Adipose tissue (tissue), 3 donors: ENCODE measurements around the gene CIDEB. TPM values are rescaled to one million over a fixed set of nuclear protein-coding genes. Genes with fewer than 3 reads are reported as not detected.

Source experiments
- H3K27ac ChIP-seq: one replicate; pipeline ENCODE4 v1.5.1; 2013; ENCODE audit warnings: low read depth, low read length
- WGBS, 3 donors: extraction: QIAGEN DNeasy Blood & Tissue Kit; methylation state at CpG; one replicate each; pipeline ENCODE4 v1.1.7; 2013; 5-methylcytosine and 5-hydroxymethylcytosine counted together
- polyA plus RNA-seq, 3 donors: library from polyadenylated mRNA; stranded (reverse); fragments of 200-250 nt; gene quantifications; one replicate each; pipeline ENCODE4 v1.2.3, GENCODE V29; 2013
- donor health status: healthy with polysubstance abuse.
- donor health status: Bipolar disorder and iron deficiency.
- donor health status: healthy.

Gene CIDEB
- polyA plus RNA-seq, 3 donors: 10.3 to 18.0 (median 10.6) TPM

DNA sequence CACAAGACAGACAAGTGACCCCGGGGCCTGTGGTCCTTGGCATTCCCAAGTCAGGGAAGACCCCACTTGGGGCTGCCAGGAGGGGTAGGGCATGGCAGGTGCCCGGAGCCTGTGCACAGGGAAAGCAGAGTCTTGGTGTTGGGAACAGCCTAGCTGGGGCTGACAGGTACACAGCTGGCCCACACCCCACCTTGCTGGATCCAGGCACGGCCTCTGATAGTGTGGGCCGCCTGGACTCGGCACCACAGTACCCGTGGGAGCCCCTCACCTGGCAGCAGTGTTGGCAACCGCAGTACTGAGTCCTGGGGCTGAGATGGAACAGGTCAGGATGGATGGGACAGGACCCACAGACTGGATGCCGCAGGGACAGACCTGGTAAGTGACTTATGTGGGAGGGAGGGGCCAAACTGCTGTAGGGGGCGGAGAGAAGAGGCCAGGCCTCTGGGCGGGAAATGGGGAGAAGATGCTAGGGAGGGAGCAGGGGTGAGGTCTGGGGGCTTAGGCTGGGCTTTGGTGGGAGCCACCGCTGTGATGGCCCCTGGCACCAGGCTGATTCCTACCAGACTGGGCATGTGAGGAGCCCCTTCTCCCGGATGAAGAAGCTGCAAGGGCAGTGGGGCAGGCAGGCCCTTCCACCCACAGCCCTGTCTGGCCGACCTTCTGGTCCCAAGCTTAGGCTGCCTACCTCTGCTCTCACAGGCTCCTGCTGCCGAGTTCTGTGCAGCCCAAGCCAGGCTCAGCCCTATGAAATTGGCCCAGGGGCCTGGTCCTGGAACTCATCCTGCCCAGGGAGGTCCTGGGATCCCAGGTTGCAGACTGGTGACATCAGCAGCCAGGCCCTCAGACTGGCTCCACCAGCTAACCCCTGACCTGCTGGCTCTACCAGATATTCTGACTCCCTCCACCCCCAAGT is 44.7 kb downstream of the CIDEB start, which contains the start of gene TGM1:
Gene TGM1, minus strand, starts transcription at position 357 of the 913 bp plus-strand sequence. CDS start 825 bp downstream, outside the sequence.
- WGBS, 3 donors: 75 to 80% (median 80%) methylated on average over 14 of the region's 14 CpGs

DNA sequence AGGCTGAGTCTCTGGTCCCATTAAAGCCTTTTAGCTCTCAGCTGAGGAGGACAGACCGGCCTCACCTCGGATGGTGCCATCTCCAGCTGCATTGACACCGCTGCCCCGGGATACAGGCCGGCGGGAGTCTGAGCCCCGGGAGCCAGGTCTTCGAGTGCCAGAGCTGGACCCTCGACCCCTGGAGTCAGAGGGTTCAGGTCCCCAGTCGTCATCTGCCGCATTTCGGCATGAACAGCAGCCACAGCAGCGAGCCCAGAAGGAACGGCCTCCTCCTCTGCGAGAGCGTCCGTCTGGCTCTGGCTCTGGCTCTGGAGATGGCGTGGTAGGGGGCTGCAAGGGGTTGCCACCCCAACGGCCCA is 45.8 kb downstream of the CIDEB start:
- H3K27ac ChIP-seq: no peak overlapping the region
- 91 to 93% (median 91%) methylated on average over 19 of the region's 19 CpGs for WGBS, 3 donors

More for the DNA sequence above, 44.7 kb downstream of the CIDEB start, which contains the start of gene TGM1:
- no peak within 1 kb of the TSS for H3K27ac ChIP-seq

DNA sequence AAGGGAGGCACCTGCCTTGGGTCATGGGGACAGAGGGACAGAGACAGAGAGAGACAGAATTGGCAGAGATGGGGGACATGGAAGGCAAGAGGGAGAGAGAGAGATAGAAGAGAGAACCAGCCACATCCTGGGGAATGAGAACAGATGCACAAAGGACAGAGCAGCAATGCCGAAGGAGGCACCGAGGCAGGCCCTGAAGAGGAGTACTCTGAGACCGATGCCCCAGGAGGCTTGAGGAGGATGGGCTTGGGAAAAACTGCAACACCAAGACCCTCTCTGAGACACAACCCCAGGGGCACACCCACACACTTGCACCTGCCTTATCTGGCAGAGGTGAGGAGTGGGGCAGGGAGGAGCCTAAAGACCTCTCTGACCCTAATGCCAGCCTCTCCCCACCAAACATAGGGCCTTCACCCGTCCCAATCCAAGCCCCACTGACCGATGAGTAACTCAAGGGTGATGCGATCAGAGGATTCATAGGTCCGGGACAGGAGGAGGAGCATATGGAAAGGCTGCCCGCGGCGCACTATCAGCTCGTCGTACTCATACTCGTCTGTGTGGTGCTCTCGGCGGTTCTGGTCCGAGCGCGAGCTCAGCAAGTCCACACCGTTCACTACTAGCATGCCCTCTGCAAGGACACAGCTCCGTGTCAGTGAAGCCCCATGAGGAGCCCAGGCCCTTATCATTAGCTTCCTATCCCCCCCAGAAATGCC is 46.4 kb downstream of the CIDEB start:
- WGBS, 3 donors: 85 to 92% (median 89%) methylated on average over 20 of the region's 20 CpGs

DNA sequence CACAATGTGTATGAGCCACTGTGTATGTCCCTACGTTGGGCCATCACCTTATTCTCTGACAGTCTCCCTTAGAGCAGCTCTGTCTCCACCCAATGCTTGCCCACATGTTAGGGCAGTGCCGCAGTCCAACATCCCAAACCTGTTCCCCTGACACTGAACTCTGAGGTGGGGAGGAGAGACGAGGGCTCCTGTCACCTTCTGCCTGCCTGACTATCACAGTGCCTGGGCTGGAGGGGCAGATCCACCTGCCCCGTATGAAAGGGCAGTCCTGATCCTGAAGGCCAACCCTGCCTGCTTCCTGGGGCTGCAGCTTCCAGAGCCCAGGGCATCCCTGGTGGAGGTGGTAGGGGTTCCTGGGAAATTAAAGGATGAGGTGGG is 47.0 kb downstream of the CIDEB start:
- 80 to 87% (median 85%) methylated on average over 4 of the region's 4 CpGs for WGBS, 3 donors
- H3K27ac ChIP-seq: no peak overlapping the region

More for the DNA sequence above, 46.4 kb downstream of the CIDEB start:
- no peak overlapping the region for H3K27ac ChIP-seq

DNA sequence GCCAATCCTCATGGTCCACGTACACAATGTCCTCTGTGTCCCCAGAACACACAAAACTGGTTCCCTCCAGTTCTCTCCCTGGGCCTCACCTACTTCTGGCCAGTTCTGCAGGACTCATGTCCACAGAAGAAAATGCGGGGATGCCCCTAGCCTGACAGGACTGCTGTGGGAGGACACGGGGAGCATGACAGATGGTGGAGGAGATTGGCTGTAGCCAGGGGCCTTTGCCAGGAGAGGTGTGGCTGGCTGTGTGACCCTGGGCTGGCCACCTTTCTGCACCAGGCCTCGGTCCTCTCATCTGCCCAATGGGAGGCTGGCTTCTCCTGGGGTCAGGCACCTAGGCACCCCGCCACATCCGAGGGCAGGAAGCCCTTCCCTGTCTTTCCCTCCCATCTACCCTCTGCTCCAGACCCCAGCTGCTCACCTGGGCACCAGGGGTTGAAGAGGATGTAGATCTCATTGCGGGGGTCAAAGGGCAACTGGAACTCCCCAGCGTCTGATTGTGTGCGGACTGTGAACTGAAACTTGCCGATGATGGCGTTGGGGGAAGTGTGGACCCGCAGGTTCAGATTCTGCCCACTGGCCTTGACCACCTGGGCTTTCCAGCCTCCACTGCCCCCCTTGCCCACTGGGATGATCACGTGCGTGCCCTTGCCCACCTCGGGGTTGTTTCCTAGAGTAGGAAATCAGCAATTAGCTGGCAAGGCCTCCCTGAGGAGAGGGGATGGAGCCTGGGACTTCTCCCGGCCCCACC is 47.6 kb downstream of the CIDEB start:
- WGBS, 3 donors: 77 to 84% (median 83%) methylated on average over 16 of the region's 16 CpGs
- no peak overlapping the region for H3K27ac ChIP-seq

DNA sequence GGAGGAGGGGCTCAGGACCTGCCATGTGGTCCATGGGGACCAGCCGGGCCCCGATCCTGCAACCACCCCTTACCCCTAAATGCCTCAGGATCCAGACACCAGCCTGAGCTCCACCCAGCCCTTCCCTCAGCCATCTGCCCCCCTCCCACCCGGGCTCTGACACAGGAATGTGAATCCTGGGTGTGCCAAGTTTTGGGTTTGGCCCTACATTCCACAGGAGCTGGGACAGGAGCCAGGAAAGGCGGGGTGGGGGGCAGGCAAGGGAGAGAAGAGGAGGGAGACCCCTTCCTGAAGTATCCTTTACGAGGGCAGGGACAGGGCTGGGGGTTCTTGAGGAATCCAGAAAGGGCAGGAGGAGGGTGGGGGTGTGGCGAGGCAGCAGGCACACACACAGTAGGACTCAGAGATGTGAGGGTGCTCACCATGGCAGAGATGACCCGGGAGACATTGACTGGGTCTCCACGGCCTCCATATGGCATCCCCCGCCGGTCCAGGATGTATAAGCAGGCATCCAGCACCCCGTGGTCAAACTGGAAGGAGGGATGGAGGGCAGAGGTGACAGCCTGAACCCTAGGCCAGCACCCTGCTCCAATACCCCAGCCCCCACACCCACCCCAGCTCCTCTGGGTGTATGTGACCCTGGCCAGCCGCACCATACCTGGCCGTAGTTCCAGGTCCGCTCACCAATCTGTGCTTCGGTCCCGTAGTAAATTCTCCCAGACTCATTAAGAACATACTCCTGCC is 48.3 kb downstream of the CIDEB start:
- H3K27ac ChIP-seq: no peak overlapping the region
- WGBS, 3 donors: 74 to 77% (median 77%) methylated on average over 16 of the region's 16 CpGs

DNA sequence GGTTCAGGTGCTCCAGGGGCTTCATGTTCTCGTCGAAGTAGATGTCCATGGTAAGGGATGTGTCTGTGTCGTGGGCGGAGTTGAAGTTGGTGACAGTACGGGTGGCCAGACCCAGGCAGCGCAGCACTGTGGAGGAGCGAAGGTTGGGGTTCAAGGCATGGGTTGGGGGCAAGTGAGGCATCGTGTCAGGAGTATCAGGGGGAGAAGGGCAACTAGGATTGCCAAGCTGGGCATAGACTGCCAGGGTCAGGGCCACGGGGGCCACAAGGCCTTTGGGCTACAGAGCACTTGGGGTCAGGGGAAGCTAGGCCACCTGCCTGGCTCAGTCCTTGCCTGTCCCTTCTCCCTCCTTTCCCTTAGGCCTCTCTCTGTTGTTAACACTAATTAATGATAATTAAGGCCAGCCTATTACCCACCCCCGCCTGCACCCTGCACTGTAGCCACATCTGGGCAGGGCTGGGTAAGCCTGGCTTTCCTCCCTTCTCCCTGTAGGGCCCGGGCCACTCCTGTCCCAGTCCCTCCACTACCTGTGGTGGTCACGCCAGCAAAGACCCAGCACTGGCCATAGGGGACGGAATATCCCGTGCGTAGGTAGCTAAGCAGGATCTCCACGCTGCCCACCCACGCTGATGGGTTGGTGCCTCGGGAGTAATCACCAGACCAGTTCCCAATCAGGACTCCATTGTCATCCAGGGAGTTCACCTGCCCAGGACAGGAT is 49.1 kb downstream of the CIDEB start:
- 83 to 88% (median 88%) methylated on average over 18 of the region's 18 CpGs for WGBS, 3 donors
- no peak overlapping the region for H3K27ac ChIP-seq

DNA sequence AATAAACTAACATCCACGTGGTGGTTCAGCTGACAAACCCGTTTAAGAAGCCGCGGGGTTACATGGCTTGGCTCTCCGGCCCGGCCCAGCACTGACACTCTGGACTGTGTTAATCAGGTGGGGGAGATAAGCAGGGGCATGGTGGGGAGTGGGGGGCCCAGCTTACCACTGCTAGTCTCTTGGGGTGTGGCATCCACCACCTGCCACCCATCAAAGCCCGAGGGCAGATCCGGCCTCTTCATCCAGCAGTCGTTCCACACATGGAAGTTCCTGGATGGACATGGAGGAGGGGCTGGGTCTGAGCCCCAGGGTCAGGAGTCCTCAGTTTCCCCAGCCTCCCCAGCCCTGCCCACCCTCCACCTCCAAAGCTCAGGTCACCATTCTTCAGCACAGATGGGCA is 49.7 kb downstream of the CIDEB start:
- H3K27ac ChIP-seq: no peak overlapping the region
- 77 to 83% (median 82%) methylated on average over 9 of the region's 9 CpGs for WGBS, 3 donors

DNA sequence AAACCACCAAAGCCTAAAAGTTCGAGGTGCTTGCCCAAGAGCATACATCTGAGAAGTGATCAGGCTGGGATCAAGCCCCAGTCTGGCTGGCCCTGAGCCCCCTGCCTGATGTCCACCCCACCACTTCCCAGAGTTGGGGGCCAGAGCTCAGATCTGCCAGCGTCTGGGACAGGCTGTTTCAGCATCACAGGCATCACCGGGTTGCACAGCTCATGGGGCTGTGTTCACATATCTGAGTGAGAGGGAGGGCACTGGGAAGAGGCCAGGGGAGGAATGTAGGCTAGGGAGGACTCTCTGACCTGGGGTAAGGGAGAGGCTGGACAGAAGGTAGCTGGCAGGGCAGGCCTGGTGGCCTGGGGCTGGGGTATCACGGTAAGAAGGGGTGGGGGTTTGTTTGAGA is 50.8 kb downstream of the CIDEB start:
- 67 to 76% (median 69%) methylated on average over 4 of the region's 4 CpGs for WGBS, 3 donors
- H3K27ac ChIP-seq: no peak overlapping the region

DNA sequence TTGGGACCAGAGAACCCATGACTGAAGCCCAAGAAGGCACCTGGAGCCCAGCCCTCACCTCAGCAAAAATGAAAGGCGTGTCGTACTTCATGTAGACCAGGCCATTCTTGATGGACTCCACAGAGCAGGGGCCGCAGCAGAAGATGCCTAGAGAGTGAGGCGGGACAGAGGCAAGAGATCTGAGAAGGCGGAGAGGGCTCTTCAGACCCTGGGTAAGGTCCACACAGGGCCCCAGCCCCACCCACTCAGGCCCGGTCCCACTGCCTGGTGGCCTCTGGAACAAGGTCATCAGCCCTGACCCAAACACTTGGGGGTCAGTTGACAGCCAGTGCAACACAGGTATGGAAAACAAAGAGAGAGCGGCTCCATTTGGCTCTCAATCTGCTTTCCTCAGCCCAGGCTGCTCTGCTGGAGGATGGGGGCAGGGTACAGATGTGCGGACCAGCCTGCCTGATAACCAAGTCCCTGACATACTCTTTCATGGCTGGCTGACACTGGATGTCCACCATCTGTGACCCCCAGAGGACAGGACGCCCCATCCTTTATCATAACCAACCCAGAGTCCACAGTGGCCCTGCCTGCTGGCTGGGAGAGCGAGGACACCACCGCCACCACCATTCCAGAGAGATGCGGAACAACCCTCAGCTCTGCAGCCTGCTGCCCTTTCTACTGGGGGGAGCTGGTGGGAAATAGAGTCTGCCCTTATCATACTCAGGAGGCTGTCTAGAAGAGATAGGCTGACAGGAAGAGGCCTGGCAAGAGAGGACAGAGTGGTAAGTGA is 51.7 kb downstream of the CIDEB start:
- 94 to 95% (median 94%) methylated on average over 12 of the region's 12 CpGs for WGBS, 3 donors

DNA sequence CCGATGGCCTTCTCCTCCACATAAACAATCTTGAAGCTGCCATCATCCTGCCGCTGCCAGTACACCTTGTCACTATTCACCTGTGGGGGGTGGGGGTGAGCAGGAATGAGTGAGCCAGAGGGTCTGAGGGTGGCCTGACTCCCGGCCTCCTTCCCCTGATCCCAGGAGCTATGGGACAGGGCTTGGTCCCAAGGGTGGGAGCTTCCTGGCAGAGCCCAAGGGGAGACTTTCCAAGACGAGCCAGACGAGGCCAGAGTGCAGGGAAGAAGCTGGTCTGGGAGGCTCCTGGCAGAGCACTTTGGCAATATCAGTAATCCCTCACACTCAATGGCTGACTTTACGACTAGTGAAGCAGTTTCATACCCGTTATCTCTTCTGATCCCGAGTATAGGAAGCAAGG is 52.3 kb downstream of the CIDEB start:
- no peak overlapping the region for H3K27ac ChIP-seq
- WGBS, 3 donors: 79 to 89% (median 86%) methylated on average over 8 of the region's 8 CpGs

More for the DNA sequence above, 51.7 kb downstream of the CIDEB start:
- H3K27ac ChIP-seq: no peak overlapping the region

Other genes with a start within 250 kb of the CIDEB start
- under 1 TPM in 1 of 3 donors, not detected in 2; 0.01 TPM for gene CPNE6, start 236.4 kb downstream of the CIDEB start, polyA plus RNA-seq
- 10 to 100 TPM; 22.0 to 75.5 (median 29.5) TPM for gene PCK2, start 213.7 kb downstream of the CIDEB start, polyA plus RNA-seq
- gene DCAF11, start 193.2 kb downstream of the CIDEB start, polyA plus RNA-seq: 10 to 100 TPM; 27.7 to 65.1 (median 35.6) TPM
- 1 to 10 TPM; 1.5 to 1.7 (median 1.6) TPM for gene NRL, start 193.0 kb downstream of the CIDEB start, polyA plus RNA-seq
- gene FITM1, start 177.3 kb downstream of the CIDEB start, polyA plus RNA-seq: 1 to 10 TPM in 1 of 3 donors, under 1 TPM in 1, not detected in 1; 0.61 to 4.6 TPM
- 100 to 1,000 TPM in 2 of 3 donors, 10 to 100 TPM in 1; 98.0 to 228 (median 151) TPM for gene PSME1, start 171.8 kb downstream of the CIDEB start, polyA plus RNA-seq
- 10 to 100 TPM; 16.3 to 17.3 (median 17.2) TPM for gene EMC9, start 166.4 kb downstream of the CIDEB start, polyA plus RNA-seq
- gene PSME2, start 161.4 kb downstream of the CIDEB start, polyA plus RNA-seq: 100 to 1,000 TPM in 2 of 3 donors, 10 to 100 TPM in 1; 73.7 to 193 (median 107) TPM
- gene RNF31, start 160.5 kb downstream of the CIDEB start, polyA plus RNA-seq: 10 to 100 TPM; 36.9 to 49.6 (median 39.3) TPM
- 10 to 100 TPM; 36.3 to 79.1 (median 42.5) TPM for gene IRF9, start 146.7 kb downstream of the CIDEB start, polyA plus RNA-seq
- gene REC8, start 135.9 kb downstream of the CIDEB start, polyA plus RNA-seq: 10 to 100 TPM in 1 of 3 donors, 1 to 10 TPM in 2; 3.9 to 19.8 (median 9.4) TPM
- gene IPO4, start 119.2 kb downstream of the CIDEB start, polyA plus RNA-seq: 10 to 100 TPM; 11.7 to 36.1 (median 26.7) TPM
- gene TM9SF1, start 112.5 kb downstream of the CIDEB start, polyA plus RNA-seq: 10 to 100 TPM; 13.6 to 44.0 (median 37.7) TPM
- under 1 TPM in 2 of 3 donors, not detected in 1; 0.05 to 0.06 TPM for gene TSSK4, start 102.3 kb downstream of the CIDEB start, polyA plus RNA-seq
- 100 to 1,000 TPM in 1 of 3 donors, 10 to 100 TPM in 2; 59.6 to 108 (median 85.4) TPM for gene CHMP4A, start 94.5 kb downstream of the CIDEB start, polyA plus RNA-seq
- 10 to 100 TPM; 17.7 to 47.6 (median 21.9) TPM for gene MDP1, start 91.9 kb downstream of the CIDEB start, polyA plus RNA-seq
- 100 to 1,000 TPM in 2 of 3 donors, 10 to 100 TPM in 1; 82.9 to 296 (median 245) TPM for gene NEDD8, start 75.6 kb downstream of the CIDEB start, polyA plus RNA-seq
- gene GMPR2, start 75.0 kb downstream of the CIDEB start, polyA plus RNA-seq: 10 to 100 TPM; 37.3 to 52.7 (median 52.0) TPM
- gene TINF2, start 65.4 kb downstream of the CIDEB start, polyA plus RNA-seq: 10 to 100 TPM; 35.3 to 58.9 (median 49.3) TPM
- 1 to 10 TPM; 2.5 to 4.6 (median 3.3) TPM for gene TGM1, start 44.8 kb downstream of the CIDEB start, polyA plus RNA-seq
- gene RABGGTA, start 36.4 kb downstream of the CIDEB start, polyA plus RNA-seq: 10 to 100 TPM; 20.7 to 27.0 (median 23.0) TPM
- gene DHRS1, start 8.2 kb downstream of the CIDEB start, polyA plus RNA-seq: 10 to 100 TPM; 11.3 to 26.4 (median 14.8) TPM
- 10 to 100 TPM in 2 of 3 donors, 1 to 10 TPM in 1; 6.8 to 11.6 (median 11.0) TPM for gene NOP9, start 8.1 kb downstream of the CIDEB start, polyA plus RNA-seq
- gene LTB4R2, start 2.2 kb upstream of the CIDEB start, polyA plus RNA-seq: 1 to 10 TPM in 2 of 3 donors, under 1 TPM in 1; 0.79 to 5.9 (median 2.6) TPM
- gene LTB4R, start 3.5 kb upstream of the CIDEB start, polyA plus RNA-seq: 10 to 100 TPM in 1 of 3 donors, 1 to 10 TPM in 2; 5.1 to 13.3 (median 6.2) TPM
- 100 to 1,000 TPM in 1 of 3 donors, 10 to 100 TPM in 1, 1 to 10 TPM in 1; 8.7 to 107 (median 56.4) TPM for gene ADCY4, start 27.1 kb upstream of the CIDEB start, polyA plus RNA-seq
- gene RIPK3, start 32.0 kb upstream of the CIDEB start, polyA plus RNA-seq: 10 to 100 TPM in 1 of 3 donors, 1 to 10 TPM in 2; 7.2 to 15.0 (median 8.4) TPM
- gene NFATC4, start 60.2 kb upstream of the CIDEB start, polyA plus RNA-seq: 100 to 1,000 TPM in 1 of 3 donors, 10 to 100 TPM in 2; 12.2 to 166 (median 39.6) TPM
- gene NYNRIN, start 91.0 kb upstream of the CIDEB start, polyA plus RNA-seq: 1 to 10 TPM; 2.7 to 7.6 (median 3.8) TPM
- gene CBLN3, start 121.7 kb upstream of the CIDEB start, polyA plus RNA-seq: 1 to 10 TPM in 2 of 3 donors, under 1 TPM in 1; 0.89 to 4.3 (median 3.0) TPM
- 10 to 100 TPM; 17.9 to 29.2 (median 24.5) TPM for gene KHNYN, start 122.0 kb upstream of the CIDEB start, polyA plus RNA-seq
- 10 to 100 TPM; 41.0 to 59.4 (median 48.7) TPM for gene SDR39U1, start 134.8 kb upstream of the CIDEB start, polyA plus RNA-seq
- gene CMA1, start 200.3 kb upstream of the CIDEB start, polyA plus RNA-seq: 1 to 10 TPM in 1 of 3 donors, under 1 TPM in 2; 0.13 to 2.1 (median 0.90) TPM